Peyer's patch (tissue), 4 donors: ENCODE results near the gene TYW1.
"Not testable (repeated sequence)": the region's sequence is repeated elsewhere in the genome, so short reads cannot be mapped to it uniquely, and the experiment has no call there.

Source experiments
- CTCF ChIP-seq, 6 experiments: fragments of 450-650 bp in 4 of 6; fragments of 200-600 bp in 2 of 6; sonication (generic) in 1 of 6; IDR thresholded peaks; one replicate each; pipeline ENCODE4 v1.5.1; 2017 to 2019; ENCODE audit warnings: antibody characterized with exemption in 6 of 6, mild to moderate bottlenecking in 3 of 6, moderate library complexity in 1 of 6
- POLR2A ChIP-seq, 2 donors: fragments of 450-650 bp; IDR thresholded peaks; one replicate each; pipeline ENCODE4 v1.5.1; 2017; ENCODE audit warnings: antibody characterized with exemption in 2 of 2, mild to moderate bottlenecking in 2 of 2, moderate library complexity in 2 of 2

GRCh38 chr7:67139876-67140275 lies 143.2 kb downstream of the TYW1 start:
- TF ChIP-seq CTCF, POLR2A (IDR thresholded peaks at IDR 0.05): not testable (repeated sequence)
